ENCODE data around the gene HIPK2. TPM values are rescaled to one million over a fixed set of nuclear protein-coding genes. Genes with fewer than 3 reads are reported as not detected.

Gene HIPK2
- polyA plus RNA-seq, 2 of the 4 experiments (the other 2 are of a cell fraction), result 11.3 to 12.1 TPM

DNA sequence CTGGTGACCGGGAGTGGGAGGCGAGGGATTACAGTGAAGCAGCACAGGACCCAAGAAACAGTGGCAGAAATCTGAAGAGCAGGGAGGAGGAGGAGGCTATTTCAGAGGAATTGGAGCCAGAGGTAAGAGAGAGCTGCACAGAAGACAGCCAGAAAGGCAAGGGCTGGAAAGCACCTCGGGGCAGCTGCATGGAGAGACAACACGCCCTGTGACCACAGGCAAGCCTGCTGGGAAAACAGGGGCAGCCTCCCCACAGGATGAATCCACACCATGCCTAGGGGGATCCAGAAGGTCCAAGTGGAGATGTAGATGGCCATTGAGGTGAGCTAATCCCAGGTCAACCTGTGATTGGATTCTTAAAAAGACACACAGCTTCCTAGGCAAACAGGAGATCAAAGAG lies 135.5 kb downstream of the HIPK2 start:
- H3K4me2 ChIP-seq, result no peak overlapping the region

DNA sequence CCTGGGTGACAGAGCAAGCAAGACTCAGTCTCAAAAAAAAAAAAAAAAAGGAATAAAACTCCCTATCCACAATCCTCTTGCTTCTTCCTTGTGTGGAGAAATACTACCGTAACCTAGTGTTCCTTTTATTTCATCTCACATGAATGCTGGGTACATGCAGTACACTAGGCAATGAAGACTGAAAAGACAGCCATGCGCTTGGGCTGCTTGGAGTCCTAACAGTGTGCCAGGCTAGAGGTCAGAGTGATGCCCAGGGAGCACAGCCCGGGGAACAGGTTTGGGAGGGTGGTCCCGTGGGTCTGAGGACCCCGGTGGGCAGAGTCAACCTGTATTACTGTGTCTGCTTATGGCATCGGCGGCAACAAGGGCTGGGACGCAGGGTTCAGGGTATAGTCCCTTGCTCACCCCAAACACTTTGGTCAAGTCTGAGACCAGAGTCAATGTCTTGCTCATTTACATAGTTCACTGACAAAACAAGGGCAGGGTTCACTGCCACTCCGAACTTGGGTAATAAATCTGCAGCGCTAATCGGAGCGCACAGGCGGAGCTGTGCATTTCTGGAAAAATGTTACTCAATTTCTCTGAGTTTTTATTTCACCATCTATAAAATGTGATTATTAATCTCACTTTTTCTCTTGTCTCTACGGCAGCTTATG lies 136.3 kb downstream of the HIPK2 start:
- DNase-seq (ENCODE audit: low read depth in 1 of 2, low spot score in 1 of 2) (no peak), ATAC-seq (no peak), FAIRE-seq (no peak)
- Histone ChIP-seq H3K4me1 (peaks cover 5% of the 10 kb centered on the region), H3K9me3 (no peaks in the 10 kb centered on the region), H3K27ac (no peak overlapping the region), H3K4me2 (no peak overlapping the region), H3K4me3 (no peak overlapping the region)
- TF ChIP-seq NR3C1 (IDR thresholded peaks at IDR 0.05) (no peak), EHF (CRISPR knock-in tag; IDR thresholded peaks at IDR 0.05) (no peak), KDM1A (IDR thresholded peaks at IDR 0.05; ENCODE audit: low read depth) (no peak), ZC3H11A (IDR thresholded peaks at IDR 0.05) (no peak), ZNF302 (CRISPR knock-in tag; IDR thresholded peaks at IDR 0.05) (no peak)
- TF ChIP-seq, protein P1, sequence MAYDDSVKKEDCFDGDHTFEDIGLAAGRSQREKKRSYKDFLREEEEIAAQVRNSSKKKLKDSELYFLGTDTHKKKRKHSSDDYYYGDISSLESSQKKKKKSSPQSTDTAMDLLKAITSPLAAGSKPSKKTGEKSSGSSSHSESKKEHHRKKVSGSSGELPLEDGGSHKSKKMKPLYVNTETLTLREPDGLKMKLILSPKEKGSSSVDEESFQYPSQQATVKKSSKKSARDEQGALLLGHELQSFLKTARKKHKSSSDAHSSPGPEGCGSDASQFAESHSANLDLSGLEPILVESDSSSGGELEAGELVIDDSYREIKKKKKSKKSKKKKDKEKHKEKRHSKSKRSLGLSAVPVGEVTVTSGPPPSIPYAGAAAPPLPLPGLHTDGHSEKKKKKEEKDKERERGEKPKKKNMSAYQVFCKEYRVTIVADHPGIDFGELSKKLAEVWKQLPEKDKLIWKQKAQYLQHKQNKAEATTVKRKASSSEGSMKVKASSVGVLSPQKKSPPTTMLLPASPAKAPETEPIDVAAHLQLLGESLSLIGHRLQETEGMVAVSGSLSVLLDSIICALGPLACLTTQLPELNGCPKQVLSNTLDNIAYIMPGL (CRISPR knock-in tag; IDR thresholded peaks at IDR 0.05; ENCODE audit: borderline replicate concordance), result no peak
- CTCF ChIA-PET, result interaction anchor here (1.5 to 14.0 kb wide), 6 partner anchors 10 to 361 kb away, joined by 5 to 311 read pairs (median 8); no protein-coding TSS in a partner anchor
- POLR2A ChIA-PET, result no interaction called here
- 90% methylated on average over 14 of the region's 14 CpGs for WGBS (ENCODE audit: missing lambda C conversion rate)

More for the DNA sequence above, 135.5 kb downstream of the HIPK2 start:
- DNase-seq (ENCODE audit: low read depth in 1 of 2, low spot score in 1 of 2) (no peak), FAIRE-seq (no peak), ATAC-seq (no peak)
- ChIA-PET CTCF (interaction anchor here (0.6 to 14.0 kb wide), 10 partner anchors 8 to 360 kb away, joined by 3 to 311 read pairs (median 6); no protein-coding TSS in a partner anchor), POLR2A (no interaction called here)
- no peak overlapping the region for H3K27ac ChIP-seq
- H3K9me3 ChIP-seq, result no peaks in the 10 kb centered on the region
- TF ChIP-seq, protein P2, sequence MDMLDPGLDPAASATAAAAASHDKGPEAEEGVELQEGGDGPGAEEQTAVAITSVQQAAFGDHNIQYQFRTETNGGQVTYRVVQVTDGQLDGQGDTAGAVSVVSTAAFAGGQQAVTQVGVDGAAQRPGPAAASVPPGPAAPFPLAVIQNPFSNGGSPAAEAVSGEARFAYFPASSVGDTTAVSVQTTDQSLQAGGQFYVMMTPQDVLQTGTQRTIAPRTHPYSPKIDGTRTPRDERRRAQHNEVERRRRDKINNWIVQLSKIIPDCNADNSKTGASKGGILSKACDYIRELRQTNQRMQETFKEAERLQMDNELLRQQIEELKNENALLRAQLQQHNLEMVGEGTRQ (IDR thresholded peaks at IDR 0.05), result no peak
- no peak for TF ChIP-seq EHF (CRISPR knock-in tag; IDR thresholded peaks at IDR 0.05)
- TF ChIP-seq HOXA7 (CRISPR knock-in tag; IDR thresholded peaks at IDR 0.05), result no peak
- no peak for TF ChIP-seq PHF8 (IDR thresholded peaks at IDR 0.05; ENCODE audit: borderline replicate concordance, low read depth)
- TF ChIP-seq MAZ (IDR thresholded peaks at IDR 0.05; ENCODE audit: borderline replicate concordance, low read depth, low read length), result no peak
- no peak for TF ChIP-seq MYC (IDR thresholded peaks at IDR 0.05; ENCODE audit: borderline replicate concordance, low read length)
- no peak for TF ChIP-seq ZNF302 (CRISPR knock-in tag; IDR thresholded peaks at IDR 0.05)
- no peak for TF ChIP-seq GATA3 (IDR thresholded peaks at IDR 0.05; ENCODE audit: borderline replicate concordance)
- TF ChIP-seq EP300 (IDR thresholded peaks at IDR 0.05), result no peak
- 85% methylated on average over 4 of the region's 4 CpGs for WGBS (ENCODE audit: missing lambda C conversion rate)
- peaks cover 13% of the 10 kb centered on the region for H3K4me1 ChIP-seq
- H3K4me3 ChIP-seq, result no peak overlapping the region

DNA sequence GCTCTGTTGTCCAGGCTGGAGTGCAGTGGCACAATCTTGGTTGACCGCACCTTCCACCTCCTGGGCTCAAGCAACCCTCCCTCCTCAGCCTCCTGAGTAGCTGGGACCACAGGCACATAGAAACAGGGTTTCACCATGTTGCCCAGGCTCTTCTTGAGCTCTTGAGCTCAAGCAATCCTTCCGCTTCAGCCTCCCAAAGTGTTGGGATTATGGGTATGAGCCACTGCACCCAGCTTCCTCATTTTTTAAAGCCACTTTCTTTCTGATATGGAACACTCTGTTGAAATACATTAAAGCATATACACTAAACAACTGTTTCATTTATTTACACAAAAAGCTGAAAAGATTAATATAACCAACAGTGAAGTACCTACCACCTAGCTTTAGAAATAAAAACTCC lies 137.1 kb downstream of the HIPK2 start:
- ChIA-PET POLR2A (no interaction called here), CTCF (interaction anchor here (0.6 to 14.0 kb wide), 3 partner anchors 33 to 362 kb away, joined by 3 to 311 read pairs (median 5); no protein-coding TSS in a partner anchor)
- no peak overlapping the region for H3K27ac ChIP-seq
- ATAC-seq (no peak), FAIRE-seq (no peak), DNase-seq (ENCODE audit: low read depth in 1 of 2, low spot score in 1 of 2) (no peak)
- H3K4me3 ChIP-seq, result no peak overlapping the region
- H3K4me2 ChIP-seq, result no peak overlapping the region
- 95% methylated on average over 2 of the region's 2 CpGs for WGBS (ENCODE audit: missing lambda C conversion rate)
- H3K9me3 ChIP-seq, result no peaks in the 10 kb centered on the region
- H3K4me1 ChIP-seq, result no peaks in the 10 kb centered on the region
- TF ChIP-seq JUN (IDR thresholded peaks at IDR 0.05) (no peak), MAZ (IDR thresholded peaks at IDR 0.05; ENCODE audit: borderline replicate concordance, low read depth, low read length) (no peak), RCOR1 (IDR thresholded peaks at IDR 0.05; ENCODE audit: low read depth, low read length) (no peak), ZC3H11A (IDR thresholded peaks at IDR 0.05) (no peak), TFCP2L1 (CRISPR knock-in tag; IDR thresholded peaks at IDR 0.05) (no peak), FOXS1 (CRISPR knock-in tag; IDR thresholded peaks at IDR 0.05) (no peak), FOSB (CRISPR knock-in tag; IDR thresholded peaks at IDR 0.05) (no peak), KDM1A (IDR thresholded peaks at IDR 0.05; ENCODE audit: low read depth) (no peak), ZSCAN20 (CRISPR knock-in tag; IDR thresholded peaks at IDR 0.05) (no peak), EP300 (IDR thresholded peaks at IDR 0.05) (no peak), HOXB13 (CRISPR knock-in tag; IDR thresholded peaks at IDR 0.05; ENCODE audit: low read depth) (no peak), RNF2 (IDR thresholded peaks at IDR 0.05; ENCODE audit: borderline replicate concordance, low read depth) (no peak), NR3C1 (IDR thresholded peaks at IDR 0.05) (no peak), SMC3 (IDR thresholded peaks at IDR 0.05) (no peak)
- TF ChIP-seq, protein P3, sequence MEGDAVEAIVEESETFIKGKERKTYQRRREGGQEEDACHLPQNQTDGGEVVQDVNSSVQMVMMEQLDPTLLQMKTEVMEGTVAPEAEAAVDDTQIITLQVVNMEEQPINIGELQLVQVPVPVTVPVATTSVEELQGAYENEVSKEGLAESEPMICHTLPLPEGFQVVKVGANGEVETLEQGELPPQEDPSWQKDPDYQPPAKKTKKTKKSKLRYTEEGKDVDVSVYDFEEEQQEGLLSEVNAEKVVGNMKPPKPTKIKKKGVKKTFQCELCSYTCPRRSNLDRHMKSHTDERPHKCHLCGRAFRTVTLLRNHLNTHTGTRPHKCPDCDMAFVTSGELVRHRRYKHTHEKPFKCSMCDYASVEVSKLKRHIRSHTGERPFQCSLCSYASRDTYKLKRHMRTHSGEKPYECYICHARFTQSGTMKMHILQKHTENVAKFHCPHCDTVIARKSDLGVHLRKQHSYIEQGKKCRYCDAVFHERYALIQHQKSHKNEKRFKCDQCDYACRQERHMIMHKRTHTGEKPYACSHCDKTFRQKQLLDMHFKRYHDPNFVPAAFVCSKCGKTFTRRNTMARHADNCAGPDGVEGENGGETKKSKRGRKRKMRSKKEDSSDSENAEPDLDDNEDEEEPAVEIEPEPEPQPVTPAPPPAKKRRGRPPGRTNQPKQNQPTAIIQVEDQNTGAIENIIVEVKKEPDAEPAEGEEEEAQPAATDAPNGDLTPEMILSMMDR (IDR thresholded peaks at IDR 0.05), result no peak
- TF ChIP-seq, protein P4, sequence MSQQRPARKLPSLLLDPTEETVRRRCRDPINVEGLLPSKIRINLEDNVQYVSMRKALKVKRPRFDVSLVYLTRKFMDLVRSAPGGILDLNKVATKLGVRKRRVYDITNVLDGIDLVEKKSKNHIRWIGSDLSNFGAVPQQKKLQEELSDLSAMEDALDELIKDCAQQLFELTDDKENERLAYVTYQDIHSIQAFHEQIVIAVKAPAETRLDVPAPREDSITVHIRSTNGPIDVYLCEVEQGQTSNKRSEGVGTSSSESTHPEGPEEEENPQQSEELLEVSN (IDR thresholded peaks at IDR 0.05; ENCODE audit: borderline replicate concordance, low read depth), result no peak
- TF ChIP-seq, protein P2 (IDR thresholded peaks at IDR 0.05), result no peak

Data from A549 (cell line).